ENCODE data around the gene NPBWR2. TPM values are rescaled to one million over a fixed set of nuclear protein-coding genes. Genes with fewer than 3 reads are reported as not detected.
A peak's percentile ranks its signal among the peaks of the same experiment; 100 is the strongest.

The NPBWR2 gene
- polyA plus RNA-seq, 1 donor (not counting 4 experiments of a cell fraction or from before 2014, with no cell fraction given), result not detected

GRCh38 chr20:64152906-64153305 lies 45.5 kb upstream of the NPBWR2 start:
- no peak overlapping the region for H3K4me2 ChIP-seq (ENCODE audit: control insufficient read depth, extremely low read depth, insufficient read depth, low read depth, low read length)
- TF ChIP-seq CTCF (optimal IDR thresholded peaks at IDR 0.05 in 1 of 3, IDR thresholded peaks at IDR 0.05 in 1 of 3, conservative IDR thresholded peaks at IDR 0.05 in 1 of 3; ENCODE audit: extremely low read depth in 1 of 3, insufficient read depth in 2 of 3, low read length in 3 of 3) (no peak), EZH2 (IDR thresholded peaks at IDR 0.05; ENCODE audit: low read length) (no peak)
- peaks cover 13% of the 10 kb centered on the region for H3K4me1 ChIP-seq (ENCODE audit: control insufficient read depth, extremely low read depth, insufficient read depth, low read length)
- dilution Hi-C loops (cut with MboI; ENCODE audit: extremely low pct_ligation_motif_present, low sequenced_read_pairs), result no loop called here
- H3K27me3 ChIP-seq (ENCODE audit: control insufficient read depth, extremely low read depth, insufficient read depth, low read length), result no peaks in the 10 kb centered on the region
- no peak overlapping the region for H2AFZ ChIP-seq (ENCODE audit: control insufficient read depth, low read length)
- no peaks in the 10 kb centered on the region for H3K79me2 ChIP-seq (ENCODE audit: control insufficient read depth, insufficient read depth, low read length)
- no peak for FAIRE-seq
- no peak for DNase-seq (ENCODE audit: low read depth, low spot score)
- H4K20me1 ChIP-seq (ENCODE audit: control insufficient read depth, extremely low read depth, insufficient read depth, low read length), result no peaks in the 10 kb centered on the region
- no peaks in the 10 kb centered on the region for H3K36me3 ChIP-seq (ENCODE audit: control insufficient read depth in 2 of 2, extremely low read depth in 1 of 2, insufficient read depth in 2 of 2, low read length in 2 of 2)
- no peak overlapping the region for H3K27ac ChIP-seq (ENCODE audit: control insufficient read depth, insufficient read depth, low read length)
- H3K9ac ChIP-seq (ENCODE audit: control insufficient read depth, extremely low read depth, insufficient read depth, low read length), result no peak overlapping the region
- H3K4me3 ChIP-seq (ENCODE audit: control insufficient read depth in 2 of 3, extremely low read depth in 1 of 3, insufficient read depth in 2 of 3, low read depth in 1 of 3, low read length in 3 of 3), result no peak overlapping the region
- H3K9me1 ChIP-seq (ENCODE audit: control insufficient read depth, extremely low read depth, insufficient read depth, low read length), result no peaks in the 10 kb centered on the region
- peaks cover 6% of the 10 kb centered on the region for H3K9me3 ChIP-seq (ENCODE audit: control insufficient read depth, low read depth, low read length)

- TF ChIP-seq CTCF (optimal IDR thresholded peaks at IDR 0.05 in 1 of 3, IDR thresholded peaks at IDR 0.05 in 1 of 3, conservative IDR thresholded peaks at IDR 0.05 in 1 of 3; ENCODE audit: extremely low read depth in 1 of 3, insufficient read depth in 2 of 3, low read length in 3 of 3), result no peak
- TF ChIP-seq EZH2 (IDR thresholded peaks at IDR 0.05; ENCODE audit: low read length), result no peak
Measured at GRCh38 chr20:64151633-64152530, 44.5 kb upstream of the NPBWR2 start.

More at GRCh38 chr20:64151633-64152530, 44.5 kb upstream of the NPBWR2 start:
- H3K27me3 ChIP-seq (ENCODE audit: control insufficient read depth, extremely low read depth, insufficient read depth, low read length), result no peaks in the 10 kb centered on the region
- H3K9me1 ChIP-seq (ENCODE audit: control insufficient read depth, extremely low read depth, insufficient read depth, low read length), result no peaks in the 10 kb centered on the region
- H3K79me2 ChIP-seq (ENCODE audit: control insufficient read depth, insufficient read depth, low read length), result no peaks in the 10 kb centered on the region
- peaks cover 13% of the 10 kb centered on the region for H3K4me1 ChIP-seq (ENCODE audit: control insufficient read depth, extremely low read depth, insufficient read depth, low read length)
- H3K4me3 ChIP-seq (ENCODE audit: control insufficient read depth in 2 of 3, extremely low read depth in 1 of 3, insufficient read depth in 2 of 3, low read depth in 1 of 3, low read length in 3 of 3), result no peak overlapping the region
- no peaks in the 10 kb centered on the region for H4K20me1 ChIP-seq (ENCODE audit: control insufficient read depth, extremely low read depth, insufficient read depth, low read length)
- H3K36me3 ChIP-seq (ENCODE audit: control insufficient read depth in 2 of 2, extremely low read depth in 1 of 2, insufficient read depth in 2 of 2, low read length in 2 of 2), result no peaks in the 10 kb centered on the region
- dilution Hi-C loops (cut with MboI; ENCODE audit: extremely low pct_ligation_motif_present, low sequenced_read_pairs), result no loop called here
- DNase-seq (ENCODE audit: low read depth, low spot score), result peak; percentile 28
- FAIRE-seq, result peak; percentile 55
- peak overlapping the region; percentile 44 for H3K4me2 ChIP-seq (ENCODE audit: control insufficient read depth, extremely low read depth, insufficient read depth, low read depth, low read length)
- no peak overlapping the region for H3K27ac ChIP-seq (ENCODE audit: control insufficient read depth, insufficient read depth, low read length)
- peak overlapping the region; percentile 29 for H2AFZ ChIP-seq (ENCODE audit: control insufficient read depth, low read length)
- H3K9me3 ChIP-seq (ENCODE audit: control insufficient read depth, low read depth, low read length), result peaks cover 6% of the 10 kb centered on the region
- H3K9ac ChIP-seq (ENCODE audit: control insufficient read depth, extremely low read depth, insufficient read depth, low read length), result no peak overlapping the region

Measured in keratinocyte (primary cell).